Effector memory CD4-positive, alpha-beta T cell (primary cell): ENCODE data around the gene SARS1.

Source experiments
- DNase-seq, 3 donors: peaks; one replicate each; pipeline ENCODE4 v3.0.0-alpha.2; 2020
- H3K27ac ChIP-seq: 2 replicates; pipeline ENCODE4 v1.7.0; 2013; ENCODE audit warnings: mild to moderate bottlenecking, low read length, moderate library complexity; ENCODE audit not compliant: insufficient read depth, poor library complexity, severe bottlenecking
- H3K27me3 ChIP-seq: replicated peaks from 2 replicates; pipeline ENCODE4 v1.7.0; 2013; ENCODE audit warnings: mild to moderate bottlenecking, low read length; ENCODE audit not compliant: insufficient read depth, control insufficient read depth, poor library complexity, severe bottlenecking
- H3K36me3 ChIP-seq: 2 replicates; pipeline ENCODE4 v1.7.0; 2013; ENCODE audit warnings: mild to moderate bottlenecking, low read length, moderate library complexity; ENCODE audit not compliant: control insufficient read depth, insufficient read depth
- H3K4me1 ChIP-seq: 2 replicates; pipeline ENCODE4 v1.7.0; 2013; ENCODE audit warnings: low read length, mild to moderate bottlenecking; ENCODE audit not compliant: control insufficient read depth, insufficient read depth, poor library complexity, severe bottlenecking
- H3K4me3 ChIP-seq: 2 replicates; pipeline ENCODE4 v1.7.0; 2013; ENCODE audit warnings: low read length, low read depth, mild to moderate bottlenecking; ENCODE audit not compliant: insufficient read depth, poor library complexity, severe bottlenecking
- H3K9me3 ChIP-seq: 2 replicates; pipeline ENCODE4 v1.7.0; 2013; ENCODE audit warnings: mild to moderate bottlenecking, low read length, moderate library complexity; ENCODE audit not compliant: control insufficient read depth

SARS1 gene

DNA sequence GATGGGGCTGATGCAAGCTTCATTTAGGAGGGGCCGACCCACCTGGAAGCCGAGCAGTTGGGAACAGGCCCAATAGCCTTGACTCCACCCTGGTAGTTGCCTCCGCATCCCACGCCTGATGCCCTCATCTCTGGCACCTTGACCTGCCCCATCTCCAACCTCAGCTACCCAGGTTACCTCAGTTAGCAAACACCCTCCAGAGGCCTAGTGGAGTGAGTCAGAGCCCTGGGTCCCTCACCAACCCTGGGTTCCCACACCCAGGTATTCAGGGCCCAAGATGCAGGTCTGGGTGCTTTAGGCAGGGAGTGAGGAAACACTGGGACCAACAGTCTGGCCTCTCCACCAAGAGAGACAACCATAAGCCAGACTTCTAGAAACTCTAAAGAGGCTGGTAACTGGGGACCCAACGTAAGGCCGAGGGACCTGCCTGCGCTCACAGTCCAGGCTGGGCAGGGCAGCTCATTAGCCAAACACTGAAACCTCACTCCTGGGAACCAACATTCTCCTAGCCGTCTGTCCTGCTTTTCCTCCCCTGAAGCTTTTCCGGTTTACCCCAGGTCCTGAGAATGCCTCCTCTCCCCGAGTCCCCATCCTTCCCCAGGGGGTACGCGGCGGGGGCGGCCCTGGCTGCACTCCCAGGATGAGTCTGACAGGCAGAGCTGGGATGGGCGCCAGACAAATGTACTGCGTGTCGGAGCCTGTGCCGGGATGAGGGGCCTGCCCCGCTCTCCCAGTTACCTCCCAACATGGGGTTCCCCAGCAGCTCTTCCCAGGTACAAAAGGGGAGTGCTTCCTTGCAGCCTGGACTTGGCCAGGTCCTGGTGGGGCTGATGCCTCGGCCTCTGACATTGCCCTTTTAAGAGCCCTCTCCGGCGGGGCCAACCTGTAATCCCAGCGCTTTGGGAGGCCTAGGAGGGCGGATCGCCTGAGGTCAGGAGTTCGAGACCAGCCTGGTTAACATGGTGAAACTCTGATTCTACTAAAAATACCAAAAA, 26.7 kb downstream of the SARS1 start:
- no peak overlapping the region for H3K4me3 ChIP-seq
- H3K36me3 ChIP-seq: peaks cover 27% of the 10 kb centered on the region
- peaks cover 4% of the 10 kb centered on the region for H3K4me1 ChIP-seq
- no peak for DNase-seq
- H3K27ac ChIP-seq: no peak overlapping the region
- no peaks in the 10 kb centered on the region for H3K27me3 ChIP-seq
- H3K9me3 ChIP-seq: no peaks in the 10 kb centered on the region

DNA sequence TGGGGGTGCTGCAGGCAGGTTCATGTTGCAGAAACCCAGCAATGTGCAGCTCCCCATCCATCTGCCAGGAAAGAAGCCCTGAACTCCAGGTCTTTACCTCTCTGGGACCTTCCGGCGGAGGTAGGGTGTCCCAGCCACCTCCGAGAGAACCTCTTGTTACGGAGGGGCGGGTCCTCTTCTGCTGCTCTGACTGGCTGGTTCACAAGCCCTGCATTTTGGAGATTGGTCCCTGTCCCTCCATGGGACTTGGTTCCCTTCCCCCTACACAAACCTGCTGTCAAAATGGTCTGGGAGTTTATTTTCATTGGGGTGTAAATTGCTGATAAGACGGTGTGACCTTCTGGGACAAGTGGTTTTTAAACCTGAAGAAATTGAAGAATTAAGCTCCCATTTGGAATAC, 27.6 kb downstream of the SARS1 start:
- no peaks in the 10 kb centered on the region for H3K27me3 ChIP-seq
- H3K4me3 ChIP-seq: no peak overlapping the region
- H3K36me3 ChIP-seq: peaks cover 18% of the 10 kb centered on the region
- DNase-seq: no peak
- H3K9me3 ChIP-seq: no peaks in the 10 kb centered on the region
- H3K4me1 ChIP-seq: peaks cover 4% of the 10 kb centered on the region
- no peak overlapping the region for H3K27ac ChIP-seq

DNA sequence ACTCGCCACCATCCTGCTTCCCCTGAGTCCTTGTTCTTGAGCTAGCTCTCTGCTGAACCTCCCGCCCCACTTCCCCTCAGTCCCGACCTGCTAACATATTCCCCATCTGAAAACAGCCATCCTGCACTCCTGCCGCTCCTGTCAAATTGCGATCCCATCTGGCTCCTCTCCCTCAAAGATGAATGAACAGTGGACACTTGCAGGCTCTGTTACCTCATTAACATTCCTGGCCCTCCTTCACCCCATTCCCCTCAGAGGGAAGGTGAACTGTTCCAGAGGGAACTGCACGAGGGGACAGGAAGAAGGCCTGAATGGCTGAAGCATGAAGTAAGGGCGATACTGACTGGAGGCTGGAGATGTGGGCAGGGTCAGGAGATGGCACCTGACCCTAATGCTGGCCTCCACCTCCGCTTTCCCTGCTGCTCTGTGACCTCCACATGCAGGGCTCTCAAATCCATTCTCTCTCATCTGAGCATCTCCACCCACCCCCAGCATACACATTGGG, 28.2 kb downstream of the SARS1 start:
- Histone ChIP-seq H3K4me1 (peaks cover 4% of the 10 kb centered on the region), H3K27me3 (no peaks in the 10 kb centered on the region), H3K9me3 (no peaks in the 10 kb centered on the region), H3K36me3 (peaks cover 13% of the 10 kb centered on the region), H3K27ac (no peak overlapping the region), H3K4me3 (no peak overlapping the region)
- DNase-seq: no peak

DNA sequence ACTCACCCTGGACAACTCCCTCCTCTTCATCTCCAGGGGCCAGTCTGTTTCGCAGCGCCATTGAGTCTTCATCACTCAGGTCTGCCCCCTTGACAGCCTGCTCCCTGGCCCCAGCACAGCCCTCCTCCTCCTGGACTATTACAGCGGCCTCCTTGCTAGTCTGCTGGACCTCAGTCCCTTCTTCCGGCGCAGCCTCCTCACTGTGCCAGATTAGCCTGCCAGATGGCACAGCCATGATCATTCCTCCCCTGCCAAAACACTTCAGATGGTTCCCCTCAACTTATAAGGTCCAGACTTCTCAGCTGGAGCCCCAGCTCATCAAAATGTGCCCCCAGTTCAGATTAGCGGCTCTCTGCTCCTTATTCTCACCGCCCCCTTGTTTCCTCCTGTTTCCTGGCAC, 28.7 kb downstream of the SARS1 start:
- Histone ChIP-seq H3K27me3 (no peaks in the 10 kb centered on the region), H3K27ac (no peak overlapping the region), H3K4me1 (peaks cover 4% of the 10 kb centered on the region), H3K9me3 (no peaks in the 10 kb centered on the region), H3K4me3 (no peak overlapping the region), H3K36me3 (peaks cover 8% of the 10 kb centered on the region)
- no peak for DNase-seq

DNA sequence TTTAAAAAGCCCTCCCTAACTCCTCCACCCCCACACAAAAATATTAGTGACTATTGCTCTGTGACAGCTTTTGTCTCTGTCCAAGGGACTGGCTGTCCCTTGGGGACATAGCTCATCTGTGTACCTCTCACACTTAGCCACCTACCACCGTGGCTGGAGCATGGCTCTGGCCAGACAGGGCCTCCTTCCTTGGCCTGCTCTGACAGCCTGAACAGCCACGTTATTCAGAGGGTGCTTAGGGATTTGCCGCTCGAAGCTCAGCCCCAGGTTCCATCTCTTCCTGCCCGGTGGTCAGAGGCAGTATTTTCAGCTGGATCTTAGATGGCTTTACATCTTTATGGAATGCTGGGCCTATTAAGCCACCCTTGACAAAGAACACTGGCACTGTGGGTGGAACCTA, 29.5 kb downstream of the SARS1 start:
- no peaks in the 10 kb centered on the region for H3K36me3 ChIP-seq
- no peaks in the 10 kb centered on the region for H3K9me3 ChIP-seq
- H3K27me3 ChIP-seq: no peaks in the 10 kb centered on the region
- no peak for DNase-seq
- no peak overlapping the region for H3K4me3 ChIP-seq
- H3K4me1 ChIP-seq: peaks cover 4% of the 10 kb centered on the region
- H3K27ac ChIP-seq: no peak overlapping the region

DNA sequence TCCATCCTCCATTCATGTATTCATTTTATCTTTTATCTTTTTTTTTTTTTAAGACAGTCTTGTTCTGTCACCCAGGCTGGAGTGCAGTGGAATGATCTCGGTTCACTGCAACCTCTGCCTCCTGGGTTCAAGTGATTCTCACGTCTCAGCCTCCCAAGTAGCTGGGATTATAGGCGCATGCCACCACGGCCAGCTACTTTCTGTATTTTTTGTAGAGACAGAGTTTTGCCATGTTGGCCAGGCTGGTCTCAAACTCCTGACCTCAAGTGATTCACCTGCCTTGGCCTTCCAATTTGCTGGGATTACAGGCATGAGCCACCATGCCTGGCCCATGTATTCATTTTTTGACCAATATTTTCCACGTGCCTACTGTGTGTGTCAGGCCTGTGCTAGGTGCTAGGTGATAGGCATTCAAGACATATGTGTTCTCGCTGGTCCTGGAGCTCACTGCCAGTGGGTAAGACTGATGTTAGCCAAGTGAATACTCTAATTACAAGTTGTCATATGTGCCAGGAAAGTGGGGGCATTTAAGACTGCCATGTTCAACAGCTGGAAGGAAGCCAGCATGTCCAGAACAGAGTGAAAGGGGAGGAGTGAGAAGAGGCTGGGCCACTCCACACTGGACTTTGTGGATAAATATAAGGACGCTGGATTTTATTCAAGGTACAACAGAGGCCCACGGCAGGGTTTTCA, 30.3 kb downstream of the SARS1 start:
- no peak for DNase-seq
- Histone ChIP-seq H3K4me1 (peaks cover 6% of the 10 kb centered on the region), H3K4me3 (no peak overlapping the region), H3K9me3 (no peaks in the 10 kb centered on the region), H3K27me3 (no peaks in the 10 kb centered on the region), H3K27ac (no peak overlapping the region), H3K36me3 (no peaks in the 10 kb centered on the region)

DNA sequence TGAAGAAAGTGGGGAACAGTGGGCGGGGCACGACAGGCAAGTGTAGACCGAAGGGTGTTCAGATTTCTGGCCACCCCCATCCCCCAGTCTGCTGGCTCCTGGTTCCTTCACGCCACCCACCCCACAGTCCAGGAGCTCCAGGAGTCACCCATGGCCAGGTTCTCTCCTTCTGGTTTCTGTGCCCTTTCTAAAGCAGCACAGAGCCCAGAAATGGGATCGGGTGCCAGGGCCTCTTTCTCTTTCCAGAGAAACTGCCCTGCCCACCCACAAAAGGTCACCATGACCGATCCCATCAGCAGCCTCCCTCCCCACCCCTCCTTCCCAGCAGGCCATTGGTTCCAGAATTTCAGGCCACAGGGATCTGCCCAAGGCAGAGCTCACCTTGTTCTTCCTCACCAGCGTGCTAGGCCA, 32.4 kb downstream of the SARS1 start:
- Histone ChIP-seq H3K4me1 (peaks cover 8% of the 10 kb centered on the region), H3K9me3 (no peaks in the 10 kb centered on the region), H3K27me3 (no peaks in the 10 kb centered on the region), H3K4me3 (no peak overlapping the region), H3K36me3 (no peaks in the 10 kb centered on the region), H3K27ac (no peak overlapping the region)
- no peak for DNase-seq

DNA sequence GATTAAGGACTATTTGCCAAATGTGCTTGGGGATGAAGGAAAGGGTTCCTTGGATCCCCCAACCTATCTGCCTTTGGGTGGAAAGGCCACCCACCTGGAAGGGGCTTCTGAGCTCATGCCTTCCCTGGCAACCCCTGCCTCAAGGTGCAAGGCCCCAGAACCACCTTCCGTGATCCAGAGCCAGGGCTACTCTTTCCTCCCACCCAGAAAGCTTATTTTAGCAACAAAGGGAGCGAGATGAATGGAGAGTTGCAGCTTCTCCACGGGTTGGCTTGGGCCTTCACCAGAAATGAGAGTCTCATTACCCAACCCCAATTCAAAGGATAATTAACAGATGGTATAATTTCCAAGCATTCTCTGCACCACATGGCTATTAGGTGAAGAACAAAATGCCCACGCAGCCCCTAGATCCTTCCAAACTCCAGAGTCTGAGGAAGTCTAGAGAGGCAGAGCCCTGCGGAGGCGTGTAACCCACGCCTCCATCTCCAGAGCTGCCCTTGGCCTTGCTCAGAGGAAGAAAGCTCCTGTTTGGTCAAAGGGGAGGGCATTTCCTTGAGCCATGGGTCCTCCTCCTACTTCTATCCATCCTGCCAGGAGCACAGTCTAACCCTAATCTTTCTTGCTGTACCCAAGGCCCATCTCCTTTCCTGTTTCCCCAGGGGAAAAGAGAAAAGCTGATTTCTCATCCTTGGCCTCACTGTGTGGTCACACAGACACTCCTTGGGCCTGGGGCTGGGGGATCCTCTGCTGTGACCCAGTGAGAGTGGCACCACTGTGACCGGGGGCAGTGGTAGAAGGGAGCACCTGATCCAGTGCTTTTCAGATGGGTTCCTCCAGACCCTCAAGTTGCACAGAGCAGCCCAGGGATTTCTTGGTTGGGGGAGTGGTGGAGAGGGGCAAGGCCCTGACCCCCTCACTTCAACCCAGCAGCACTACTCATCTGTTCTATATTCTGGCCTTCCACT, 34.0 kb downstream of the SARS1 start:
- H3K9me3 ChIP-seq: no peaks in the 10 kb centered on the region
- peaks cover 4% of the 10 kb centered on the region for H3K4me1 ChIP-seq
- no peak for DNase-seq
- H3K27me3 ChIP-seq: no peaks in the 10 kb centered on the region
- H3K4me3 ChIP-seq: no peak overlapping the region
- no peak overlapping the region for H3K27ac ChIP-seq
- H3K36me3 ChIP-seq: no peaks in the 10 kb centered on the region

DNA sequence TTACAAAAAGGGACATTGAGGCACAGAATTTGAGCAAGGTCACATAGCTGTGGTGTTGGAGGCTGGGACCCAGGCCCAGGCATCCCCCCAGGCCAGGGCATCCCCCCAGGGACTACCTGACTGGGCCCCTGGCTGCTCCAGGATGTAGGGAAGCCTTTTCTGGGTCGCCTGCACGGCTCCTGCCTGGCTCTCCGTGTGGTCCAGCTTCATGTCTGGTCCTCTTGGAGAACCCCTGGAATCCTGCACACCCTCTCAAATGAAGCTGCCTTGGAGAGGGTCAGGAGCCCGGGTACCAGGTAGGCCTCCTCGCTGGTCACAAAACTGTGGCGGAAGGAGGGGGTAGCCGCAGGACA, 34.7 kb downstream of the SARS1 start:
- DNase-seq: no peak
- no peaks in the 10 kb centered on the region for H3K27me3 ChIP-seq

More for the DNA sequence above, 34.7 kb downstream of the SARS1 start:
- Histone ChIP-seq H3K4me1 (peaks cover 4% of the 10 kb centered on the region), H3K4me3 (no peak overlapping the region), H3K36me3 (no peaks in the 10 kb centered on the region), H3K9me3 (no peaks in the 10 kb centered on the region), H3K27ac (no peak overlapping the region)
